ENCODE measurements around the gene FMNL3.

FMNL3 gene

GRCh38 chr12:49675137-49675536 is 32.1 kb downstream of the FMNL3 start:
- Mint-ChIP-seq H3K4me1 (peaks cover 58% of the 10 kb centered on the region), H3K36me3 (no peaks in the 10 kb centered on the region), H3K4me3 (no peak overlapping the region), H3K27ac (peak overlapping the region; percentile 77), H3K9me3 (no peaks in the 10 kb centered on the region), H3K27me3 (no peaks in the 10 kb centered on the region)
- no peak for ATAC-seq (ENCODE audit: low read depth)
- no peak for DNase-seq (ENCODE audit: low spot score in 2 of 2)

GRCh38 chr12:49674318-49674981 is 32.8 kb downstream of the FMNL3 start:
- H3K9me3 Mint-ChIP-seq: no peaks in the 10 kb centered on the region
- ATAC-seq (ENCODE audit: low read depth) (no peak), DNase-seq (ENCODE audit: low spot score in 2 of 2) (no peak)
- peak overlapping the region; percentile 77 for H3K27ac Mint-ChIP-seq
- H3K4me1 Mint-ChIP-seq: peaks cover 64% of the 10 kb centered on the region
- no peaks in the 10 kb centered on the region for H3K36me3 Mint-ChIP-seq
- no peaks in the 10 kb centered on the region for H3K27me3 Mint-ChIP-seq
- H3K4me3 Mint-ChIP-seq: no peak overlapping the region

- Mint-ChIP-seq H3K27me3 (no peaks in the 10 kb centered on the region), H3K36me3 (no peaks in the 10 kb centered on the region), H3K4me1 (peaks cover 61% of the 10 kb centered on the region), H3K9me3 (no peaks in the 10 kb centered on the region), H3K27ac (peak overlapping the region; percentile 77), H3K4me3 (no peak overlapping the region)
- DNase-seq (ENCODE audit: low spot score in 2 of 2) (no peak), ATAC-seq (ENCODE audit: low read depth) (no peak)
These were observed 33.5 kb downstream of the FMNL3 start for GRCh38 chr12:49673446-49674317.

GRCh38 chr12:49672301-49673217 is 34.6 kb downstream of the FMNL3 start:
- Mint-ChIP-seq H3K9me3 (no peaks in the 10 kb centered on the region), H3K27me3 (no peaks in the 10 kb centered on the region), H3K4me3 (peak overlapping the region; percentile 41), H3K27ac (peak overlapping the region; percentile 77), H3K4me1 (peaks cover 72% of the 10 kb centered on the region), H3K36me3 (no peaks in the 10 kb centered on the region)
- ATAC-seq (ENCODE audit: low read depth) (no peak), DNase-seq (ENCODE audit: low spot score in 2 of 2) (no peak)

- DNase-seq (ENCODE audit: low spot score in 2 of 2) (peak; percentile 27 to 53), ATAC-seq (ENCODE audit: low read depth) (peak; percentile 87)
- H3K27me3 Mint-ChIP-seq: no peaks in the 10 kb centered on the region
- peaks cover 1% of the 10 kb centered on the region for H3K36me3 Mint-ChIP-seq
- peaks cover 72% of the 10 kb centered on the region for H3K4me1 Mint-ChIP-seq
- peak overlapping the region; percentile 77 for H3K27ac Mint-ChIP-seq
- H3K4me3 Mint-ChIP-seq: peak overlapping the region; percentile 24
- H3K9me3 Mint-ChIP-seq: no peaks in the 10 kb centered on the region
These were observed 36.0 kb downstream of the FMNL3 start for GRCh38 chr12:49671031-49671765.

GRCh38 chr12:49669796-49670195 is 37.4 kb downstream of the FMNL3 start:
- peaks cover 74% of the 10 kb centered on the region for H3K4me1 Mint-ChIP-seq
- no peaks in the 10 kb centered on the region for H3K27me3 Mint-ChIP-seq
- peaks cover 4% of the 10 kb centered on the region for H3K36me3 Mint-ChIP-seq
- peak overlapping the region; percentile 77 for H3K27ac Mint-ChIP-seq
- ATAC-seq (ENCODE audit: low read depth) (no peak), DNase-seq (ENCODE audit: low spot score in 2 of 2) (no peak)
- no peak overlapping the region for H3K4me3 Mint-ChIP-seq
- H3K9me3 Mint-ChIP-seq: no peaks in the 10 kb centered on the region

- Mint-ChIP-seq H3K9me3 (no peaks in the 10 kb centered on the region), H3K4me3 (no peak overlapping the region), H3K27ac (peak overlapping the region; percentile 64), H3K27me3 (no peaks in the 10 kb centered on the region), H3K4me1 (peaks cover 74% of the 10 kb centered on the region), H3K36me3 (peaks cover 4% of the 10 kb centered on the region)
- ATAC-seq (ENCODE audit: low read depth) (no peak), DNase-seq (ENCODE audit: low spot score in 2 of 2) (no peak)
These were observed 39.7 kb downstream of the FMNL3 start for GRCh38 chr12:49667325-49668090.

GRCh38 chr12:49666176-49666575 is 41.0 kb downstream of the FMNL3 start:
- no peak for ATAC-seq (ENCODE audit: low read depth)
- no peaks in the 10 kb centered on the region for H3K9me3 Mint-ChIP-seq
- H3K27me3 Mint-ChIP-seq: no peaks in the 10 kb centered on the region
- H3K4me1 Mint-ChIP-seq: peaks cover 75% of the 10 kb centered on the region
- H3K4me3 Mint-ChIP-seq: no peak overlapping the region
- DNase-seq (ENCODE audit: low spot score in 2 of 2): no peak
- H3K27ac Mint-ChIP-seq: peak overlapping the region; percentile 79
- H3K36me3 Mint-ChIP-seq: peaks cover 4% of the 10 kb centered on the region

- Mint-ChIP-seq H3K4me1 (peaks cover 73% of the 10 kb centered on the region), H3K27ac (peak overlapping the region; percentile 89), H3K27me3 (no peaks in the 10 kb centered on the region), H3K9me3 (no peaks in the 10 kb centered on the region), H3K4me3 (no peak overlapping the region), H3K36me3 (peaks cover 4% of the 10 kb centered on the region)
- ATAC-seq (ENCODE audit: low read depth) (no peak), DNase-seq (ENCODE audit: low spot score in 2 of 2) (no peak)
These were observed 41.8 kb downstream of the FMNL3 start for GRCh38 chr12:49665384-49665783.

- H3K27ac Mint-ChIP-seq: peak overlapping the region; percentile 89
- peaks cover 71% of the 10 kb centered on the region for H3K4me1 Mint-ChIP-seq
- H3K4me3 Mint-ChIP-seq: no peak overlapping the region
- DNase-seq (ENCODE audit: low spot score in 2 of 2) (no peak), ATAC-seq (ENCODE audit: low read depth) (no peak)
- H3K36me3 Mint-ChIP-seq: peaks cover 4% of the 10 kb centered on the region
- H3K9me3 Mint-ChIP-seq: no peaks in the 10 kb centered on the region
- H3K27me3 Mint-ChIP-seq: no peaks in the 10 kb centered on the region
These were observed 42.5 kb downstream of the FMNL3 start for GRCh38 chr12:49664591-49665239.

- H3K27me3 Mint-ChIP-seq: no peaks in the 10 kb centered on the region
- peaks cover 72% of the 10 kb centered on the region for H3K4me1 Mint-ChIP-seq
- H3K27ac Mint-ChIP-seq: peak overlapping the region; percentile 89
- H3K4me3 Mint-ChIP-seq: no peak overlapping the region
- no peaks in the 10 kb centered on the region for H3K9me3 Mint-ChIP-seq
- no peak for ATAC-seq (ENCODE audit: low read depth)
- DNase-seq (ENCODE audit: low spot score in 2 of 2): no peak
- peaks cover 4% of the 10 kb centered on the region for H3K36me3 Mint-ChIP-seq
These were observed 43.0 kb downstream of the FMNL3 start for GRCh38 chr12:49664167-49664566.

GRCh38 chr12:49662998-49663843 is 44.0 kb downstream of the FMNL3 start:
- peak overlapping the region; percentile 60 for H3K4me3 Mint-ChIP-seq
- DNase-seq (ENCODE audit: low spot score in 2 of 2) (peak; percentile 45 to 53), ATAC-seq (ENCODE audit: low read depth) (peak; percentile 88)
- H3K36me3 Mint-ChIP-seq: peaks cover 7% of the 10 kb centered on the region
- no peaks in the 10 kb centered on the region for H3K9me3 Mint-ChIP-seq
- H3K27ac Mint-ChIP-seq: peak overlapping the region; percentile 89
- H3K27me3 Mint-ChIP-seq: no peaks in the 10 kb centered on the region
- peaks cover 71% of the 10 kb centered on the region for H3K4me1 Mint-ChIP-seq

Measured in memory B cell (primary cell).